AG08396 (cell line): Measurements from ENCODE around the gene RNFT2.

Experiments used
- DNase-seq: peaks from one replicate; pipeline ENCODE4 v3.0.0; 2012; ENCODE audit warnings: low spot score, mixed read lengths

RNFT2 gene

DNA sequence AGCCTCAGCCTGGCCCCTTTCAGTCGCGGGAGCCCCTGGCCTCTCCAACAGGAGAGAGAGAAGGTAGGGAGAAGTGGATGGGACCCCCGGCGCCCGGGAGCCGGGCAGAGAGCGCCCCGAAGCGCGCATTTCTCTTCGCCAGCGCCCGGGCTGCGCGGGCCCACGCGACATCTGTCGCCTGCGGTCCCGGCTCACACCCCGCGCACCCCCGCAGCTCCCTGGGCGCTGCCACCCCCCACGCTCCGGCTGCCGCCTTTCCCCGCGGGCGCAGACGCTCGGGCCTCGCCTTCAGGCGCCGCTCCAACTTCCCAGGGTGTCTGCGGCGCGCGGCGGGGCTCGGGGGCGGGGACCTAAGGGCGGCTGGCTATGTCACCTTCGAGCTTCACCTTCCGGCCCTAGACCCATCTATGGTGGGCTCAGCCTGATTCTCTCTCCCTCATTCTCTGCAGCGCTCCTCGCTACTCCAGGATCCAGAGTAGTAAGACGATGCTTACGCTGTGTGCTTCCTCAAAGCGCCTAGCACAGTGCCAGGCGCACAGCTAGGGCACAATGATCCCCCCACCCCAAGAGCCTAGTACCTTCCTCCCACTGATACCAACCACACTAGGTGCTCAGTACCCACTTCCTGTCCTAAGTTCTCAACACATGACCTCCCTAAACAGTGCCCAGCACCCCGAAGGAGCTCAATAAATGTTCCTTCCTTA, 141.5 kb downstream of the RNFT2 start:
- no peak for DNase-seq

DNA sequence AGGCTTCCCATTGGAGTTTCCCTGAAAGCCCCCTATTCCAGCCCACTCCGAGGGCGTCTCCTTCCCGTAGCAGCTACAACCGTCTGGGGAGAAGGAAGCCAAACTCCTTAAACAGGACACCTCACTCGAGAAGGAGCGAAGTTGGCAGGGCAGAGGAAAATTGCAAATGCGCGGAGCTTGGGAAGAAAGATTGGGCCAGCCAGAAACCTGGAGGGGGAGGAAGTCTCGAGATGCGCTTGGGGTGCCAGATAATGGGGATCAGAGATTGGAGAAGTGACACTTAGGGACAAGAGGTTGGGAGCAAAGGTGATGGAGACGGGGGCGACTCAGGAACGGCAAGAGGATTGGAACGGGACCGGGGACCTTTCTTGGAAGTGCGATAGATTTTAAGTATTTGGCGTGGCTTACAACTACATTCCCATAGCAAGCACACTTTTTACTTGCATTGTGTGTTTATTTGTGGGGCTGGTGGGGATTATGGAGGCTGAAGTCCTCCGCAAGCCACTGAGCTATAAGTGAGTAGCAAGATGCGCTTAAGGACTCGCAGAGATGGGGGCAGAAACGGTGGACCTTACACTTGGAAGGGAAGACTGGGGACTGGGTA, 142.2 kb downstream of the RNFT2 start:
- no peak for DNase-seq

DNA sequence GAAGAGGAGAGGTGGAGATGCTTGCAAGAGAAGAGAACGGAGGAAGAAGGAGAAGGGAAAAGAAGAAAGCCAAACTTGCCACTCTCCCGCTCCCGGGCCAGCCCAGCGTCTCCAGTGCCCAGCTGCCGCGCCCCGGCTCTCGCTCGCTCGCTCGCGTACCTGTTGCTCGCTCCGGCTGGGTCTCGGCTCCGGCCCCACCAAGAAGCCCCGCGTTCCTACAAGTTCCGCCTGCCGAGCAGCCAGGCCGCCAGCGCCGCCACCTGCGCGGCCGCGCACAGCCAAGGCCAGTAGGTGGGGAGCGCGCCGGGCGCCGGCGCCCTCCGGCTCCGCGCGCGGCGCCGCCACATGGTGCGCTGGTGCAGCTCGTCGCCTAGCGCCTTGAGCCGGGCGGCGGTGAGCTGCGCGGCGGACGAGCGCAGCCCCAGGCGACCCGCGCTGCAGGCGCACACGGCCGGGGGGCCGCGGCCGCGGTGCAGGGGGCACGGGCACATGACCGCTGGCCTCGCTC, 142.8 kb downstream of the RNFT2 start:
- peak; percentile 68 for DNase-seq

DNA sequence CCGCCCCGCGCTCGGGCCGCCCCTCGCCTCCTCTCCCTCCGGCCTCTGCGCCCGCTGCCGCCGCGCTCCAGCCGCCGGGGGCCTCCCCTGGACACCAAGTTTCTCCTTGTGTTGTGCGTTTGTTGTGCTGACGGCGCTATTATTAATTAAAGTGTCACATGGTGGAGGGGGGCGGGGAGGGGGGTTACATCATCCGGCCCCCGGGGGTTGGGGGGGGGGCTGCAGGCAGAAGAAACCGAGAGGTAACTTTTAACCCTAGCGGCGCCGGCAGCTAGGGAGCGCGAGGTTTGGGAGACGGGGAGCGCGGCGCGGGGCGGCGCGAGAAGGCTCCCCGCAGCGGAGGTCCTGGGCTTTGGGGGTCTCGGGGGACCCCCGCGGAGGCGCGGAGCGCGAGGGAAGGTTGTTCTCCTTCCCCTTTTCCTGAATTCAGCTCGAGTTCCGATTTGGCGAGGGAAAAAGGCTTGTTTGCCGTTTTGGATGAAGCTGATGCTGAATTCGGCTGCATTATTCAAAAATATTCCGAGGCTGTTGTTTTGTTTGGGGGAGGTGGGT, 143.3 kb downstream of the RNFT2 start, which contains the start of gene HRK:
Gene HRK (minus strand): TSS at position 117 of the 552 bp plus-strand sequence. CDS start 134 bp downstream, outside the sequence.
- DNase-seq: peak; percentile 48

DNA sequence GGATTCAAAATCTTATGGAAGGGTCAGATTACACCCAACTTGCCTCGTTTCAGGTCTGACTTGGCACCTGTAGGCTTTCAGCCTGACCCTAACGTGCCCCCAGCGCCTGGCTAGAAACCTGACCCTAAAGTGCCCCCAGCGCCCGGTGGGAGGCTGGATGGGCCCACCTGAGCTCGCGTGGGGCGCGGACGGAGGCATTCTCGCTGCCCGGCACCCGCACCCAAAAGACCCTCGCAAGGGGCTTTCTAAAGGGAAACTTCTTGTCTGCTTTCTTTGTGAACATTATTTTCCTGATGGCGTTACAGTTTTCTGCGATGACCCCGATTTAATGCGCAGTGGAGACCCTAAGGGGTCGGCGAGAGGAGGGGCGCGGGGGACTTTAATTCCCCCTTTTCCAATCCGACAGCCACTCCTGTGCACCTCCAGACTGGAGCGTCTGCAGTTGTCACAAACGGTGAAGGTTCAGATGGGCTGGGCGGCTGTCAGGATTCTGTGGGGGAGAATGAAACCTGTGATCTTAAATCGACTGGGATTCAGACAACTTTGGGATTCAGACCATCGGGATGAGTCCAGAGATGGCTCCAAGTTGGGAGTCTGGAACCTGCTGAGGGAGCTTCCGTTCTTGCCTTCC, 143.9 kb downstream of the RNFT2 start:
- DNase-seq: no peak

DNA sequence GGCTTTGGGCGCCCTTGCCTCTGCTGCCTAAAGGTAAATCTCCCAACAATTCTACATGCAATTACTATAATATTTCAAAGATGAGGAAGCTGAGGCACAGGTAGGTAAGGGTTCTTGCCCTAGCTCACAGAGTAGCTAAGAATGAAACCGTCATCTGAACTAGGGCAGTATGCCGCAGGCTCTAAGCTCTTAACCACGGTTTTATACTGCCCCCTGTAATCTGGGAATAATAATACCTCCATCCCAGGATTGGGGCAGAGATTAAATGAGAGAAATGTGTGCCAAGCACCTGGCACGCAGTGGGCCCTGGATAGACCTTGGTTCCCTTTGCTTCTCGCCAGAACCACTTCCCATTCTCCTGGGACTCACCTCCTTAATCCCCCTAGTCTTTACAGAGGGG, 144.6 kb downstream of the RNFT2 start:
- DNase-seq: peak; percentile 71

DNA sequence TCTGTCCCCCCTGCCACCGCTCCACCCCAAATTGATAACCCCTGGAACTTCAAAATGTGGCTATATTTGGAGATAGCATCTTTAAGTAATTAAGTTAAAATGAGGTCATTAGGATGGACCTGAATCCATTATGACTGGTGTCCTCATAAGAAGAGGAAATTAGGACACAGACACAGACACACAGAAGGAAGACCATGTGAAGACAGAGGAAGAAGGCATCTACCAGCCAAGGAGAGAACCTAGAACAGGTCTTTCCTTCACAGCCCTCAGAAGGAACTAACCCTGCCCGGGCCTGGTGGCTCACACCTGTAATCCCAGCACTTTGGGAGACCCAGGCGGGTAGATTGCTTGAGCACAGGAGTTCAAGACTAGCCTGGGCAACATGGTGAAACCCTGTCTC, 146.8 kb downstream of the RNFT2 start:
- no peak for DNase-seq

DNA sequence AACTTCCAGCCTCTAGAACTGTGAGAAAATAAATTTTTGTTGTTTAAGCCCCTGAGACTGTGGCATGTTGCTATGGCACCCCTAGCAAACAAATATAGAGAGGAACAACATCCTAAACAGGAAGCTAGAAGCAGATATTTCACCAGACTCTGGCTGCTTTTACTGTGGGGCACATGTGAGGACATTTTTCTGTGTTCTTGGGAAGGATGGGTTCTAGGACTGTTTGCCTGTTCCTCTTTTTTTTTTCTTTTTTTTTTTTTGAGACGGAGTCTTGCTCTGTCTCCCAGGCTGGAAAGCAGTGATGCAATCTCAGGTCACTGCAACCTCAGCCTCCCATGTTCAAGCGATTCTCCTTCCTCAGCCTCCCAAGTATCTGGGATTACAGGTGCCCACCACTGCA, 147.4 kb downstream of the RNFT2 start:
- DNase-seq: no peak

DNA sequence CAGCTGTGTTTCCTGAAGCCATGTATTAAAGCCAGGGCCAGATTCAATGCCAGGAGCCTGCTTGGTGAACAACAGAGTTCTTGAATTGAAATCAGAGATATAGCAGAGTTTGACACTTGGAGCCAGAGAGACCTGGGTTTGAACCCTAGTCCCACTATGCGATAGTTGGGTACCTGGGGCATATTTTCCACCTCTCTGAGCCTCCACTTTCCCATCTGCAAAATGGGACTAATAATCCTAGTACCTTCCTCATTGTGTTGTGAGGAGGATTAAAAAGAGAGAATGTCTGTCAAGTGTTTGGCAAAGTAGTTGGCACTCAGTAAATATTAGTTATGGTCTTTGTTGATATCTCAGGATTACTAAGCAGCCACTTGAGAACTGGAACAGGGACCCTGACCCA, 149.1 kb downstream of the RNFT2 start:
- no peak for DNase-seq

DNA sequence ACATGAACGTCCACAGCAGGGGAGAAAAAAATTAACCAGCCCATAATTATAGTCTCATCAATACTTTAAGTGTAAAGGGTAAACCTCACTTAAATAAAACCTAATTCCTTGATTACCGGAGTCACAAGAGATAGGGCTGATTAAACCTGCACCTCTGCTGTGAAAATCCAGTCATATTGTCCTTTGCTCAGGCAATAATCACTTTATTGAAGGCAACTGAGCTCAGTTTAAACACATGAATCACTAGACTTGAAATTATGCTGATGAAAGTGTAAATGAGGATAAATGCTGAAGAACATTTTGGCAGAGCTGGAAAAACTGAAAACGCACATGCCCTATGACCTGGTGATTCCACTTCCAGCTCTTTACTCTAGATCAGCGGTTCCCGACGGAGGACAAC, 149.8 kb downstream of the RNFT2 start:
- DNase-seq: no peak

DNA sequence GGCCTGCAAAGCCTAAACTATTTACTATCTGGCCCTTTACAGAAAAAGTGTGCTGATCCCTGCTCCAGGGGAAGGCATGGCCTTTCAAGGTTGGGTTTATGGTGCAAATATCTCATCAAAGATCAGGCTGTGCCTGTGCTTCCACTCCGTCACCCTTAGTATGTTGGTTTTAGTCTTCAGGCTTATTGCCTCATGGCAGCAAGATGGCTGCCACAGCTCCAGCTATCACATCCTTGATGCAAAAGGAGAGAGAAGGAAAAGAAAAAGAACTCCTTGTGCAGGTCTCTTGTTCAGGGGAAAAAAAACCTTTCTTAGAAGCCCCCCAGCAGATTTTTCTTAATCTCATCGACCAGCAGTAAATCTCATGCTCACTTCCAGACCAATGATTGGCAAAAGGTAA, 152.2 kb downstream of the RNFT2 start:
- DNase-seq: no peak

DNA sequence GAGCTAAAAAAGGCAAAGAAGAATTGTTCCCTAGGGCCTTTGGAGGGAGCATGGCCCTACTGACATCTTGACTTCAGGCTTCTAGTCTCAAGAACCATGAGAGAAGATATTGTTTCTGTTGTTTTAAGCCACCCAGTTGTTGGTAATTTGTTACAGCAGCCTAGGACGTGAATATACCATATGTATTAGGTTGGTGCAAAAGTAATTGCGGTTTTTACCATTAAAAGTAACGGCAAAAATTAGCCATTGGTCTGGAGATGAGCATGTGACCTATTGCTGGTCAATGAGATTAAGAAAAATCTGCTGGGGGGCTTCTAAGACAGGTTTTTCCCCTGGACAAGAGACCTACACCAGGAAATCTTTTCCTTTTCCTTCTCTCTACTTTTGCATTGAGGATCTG, 152.9 kb downstream of the RNFT2 start:
- no peak for DNase-seq

DNA sequence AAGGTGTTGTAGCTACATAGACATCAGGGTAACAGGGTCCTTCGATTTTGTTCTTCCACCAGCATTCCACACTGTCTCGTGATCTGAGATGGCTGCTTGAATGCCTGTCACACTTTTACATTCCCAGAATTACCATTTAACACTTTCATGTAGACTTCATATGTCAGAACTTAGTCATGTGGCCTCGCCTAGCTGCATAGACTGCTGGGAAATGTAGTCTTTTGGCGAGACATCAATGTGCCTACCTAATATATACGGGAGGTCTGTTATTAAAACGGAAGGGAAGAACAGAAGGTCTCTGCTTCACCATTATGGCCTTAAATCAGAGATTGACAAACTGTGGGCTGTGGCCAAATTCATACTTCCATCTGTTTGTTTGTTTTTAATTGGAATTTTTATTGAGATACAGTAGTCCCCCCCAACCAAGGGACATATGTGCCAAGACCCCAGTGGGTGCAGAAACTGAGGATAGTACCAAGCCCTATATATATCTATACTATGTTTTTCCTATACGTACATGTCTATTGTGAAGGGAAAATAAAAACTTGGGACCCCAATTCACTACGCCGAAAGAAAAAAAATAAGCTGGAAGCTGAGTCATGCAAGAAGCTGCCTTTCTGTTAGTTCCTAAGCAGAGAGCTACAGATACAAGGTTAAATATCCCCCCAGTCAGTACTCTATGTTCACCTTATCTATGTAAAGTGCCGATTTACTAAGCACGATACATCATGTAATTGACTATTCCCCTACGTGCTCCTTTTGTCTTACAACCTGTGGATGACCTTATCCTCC, 154.4 kb downstream of the RNFT2 start:
- no peak for DNase-seq

DNA sequence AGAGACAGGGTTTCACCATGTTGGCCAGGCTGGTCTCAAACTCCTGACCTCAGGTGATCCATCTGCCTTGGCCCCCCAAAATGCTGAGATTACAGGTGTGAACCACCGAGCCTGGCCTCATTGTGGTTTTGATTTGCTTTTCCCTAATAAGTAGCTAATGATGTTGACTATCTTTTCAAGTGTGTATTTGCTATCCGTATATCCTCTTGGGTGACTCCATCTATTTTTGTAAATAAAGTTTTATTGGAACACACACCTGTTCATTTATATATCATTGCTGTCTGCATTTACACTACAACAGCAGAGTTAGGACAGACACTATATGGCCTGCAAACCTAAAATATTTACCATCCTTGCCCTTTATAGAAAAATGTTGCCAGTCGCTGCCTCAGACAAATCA, 156.8 kb downstream of the RNFT2 start:
- DNase-seq: no peak

DNA sequence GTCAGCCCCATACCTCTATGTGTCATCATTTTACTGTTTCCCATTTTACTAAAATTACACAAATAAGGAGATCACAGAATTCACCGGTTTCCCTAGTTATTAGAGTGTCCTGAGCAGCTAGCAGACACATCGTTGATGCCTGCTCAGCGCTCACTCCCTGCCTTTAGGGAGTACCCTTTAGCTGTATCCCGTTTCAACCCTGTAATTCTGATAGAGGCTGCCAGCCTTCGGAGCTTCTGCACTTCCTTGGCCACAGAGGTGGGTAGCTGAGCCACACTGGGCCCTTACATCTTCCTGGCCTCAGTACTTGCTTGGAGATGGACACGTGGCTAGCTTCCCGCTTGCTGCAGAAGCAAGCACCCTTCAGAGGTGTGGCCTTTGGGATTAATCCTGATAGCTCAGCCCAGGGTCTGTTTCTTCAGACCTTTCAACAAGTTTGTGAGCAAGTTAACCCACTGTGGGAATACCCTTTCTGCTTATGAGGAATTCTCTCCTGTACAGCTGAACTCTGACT, 158.4 kb downstream of the RNFT2 start:
- no peak for DNase-seq

DNA sequence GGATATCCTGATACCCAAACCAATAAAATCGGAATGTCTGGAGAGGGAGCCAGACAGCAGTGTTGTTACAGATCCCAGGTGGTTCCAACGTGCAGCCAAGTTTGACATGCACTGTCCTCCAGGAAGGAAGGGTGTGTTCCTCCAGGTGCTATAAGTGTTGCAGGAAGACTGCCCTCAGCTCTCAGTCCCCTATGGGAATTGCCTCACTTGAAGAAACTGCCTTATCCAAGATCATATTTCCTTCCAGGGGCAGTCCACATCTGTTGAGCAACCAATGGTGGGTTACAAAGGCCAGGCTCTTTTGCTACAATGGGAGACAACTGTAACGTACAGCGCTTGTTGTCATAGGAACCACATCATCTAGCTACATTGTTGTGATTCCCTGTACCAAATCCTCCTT, 159.4 kb downstream of the RNFT2 start:
- no peak for DNase-seq

DNA sequence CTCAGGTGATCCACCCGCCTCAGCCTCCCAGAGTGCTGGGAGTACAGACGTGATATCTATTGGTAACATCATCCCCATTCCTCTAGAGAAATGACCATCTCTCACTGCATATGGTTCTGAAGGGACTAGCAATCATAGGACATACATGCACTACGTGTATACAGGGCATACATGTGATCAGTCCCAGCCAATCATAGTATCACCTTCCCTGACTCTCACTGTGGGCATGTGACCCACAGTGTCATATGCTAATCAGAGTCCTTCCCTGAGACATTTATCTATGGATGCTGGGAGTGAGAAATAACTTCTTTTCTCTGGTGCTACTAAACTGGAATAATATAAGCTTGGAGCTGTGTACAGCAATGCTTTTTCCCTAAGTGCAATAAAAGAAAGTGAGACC, 160.6 kb downstream of the RNFT2 start:
- no peak for DNase-seq

DNA sequence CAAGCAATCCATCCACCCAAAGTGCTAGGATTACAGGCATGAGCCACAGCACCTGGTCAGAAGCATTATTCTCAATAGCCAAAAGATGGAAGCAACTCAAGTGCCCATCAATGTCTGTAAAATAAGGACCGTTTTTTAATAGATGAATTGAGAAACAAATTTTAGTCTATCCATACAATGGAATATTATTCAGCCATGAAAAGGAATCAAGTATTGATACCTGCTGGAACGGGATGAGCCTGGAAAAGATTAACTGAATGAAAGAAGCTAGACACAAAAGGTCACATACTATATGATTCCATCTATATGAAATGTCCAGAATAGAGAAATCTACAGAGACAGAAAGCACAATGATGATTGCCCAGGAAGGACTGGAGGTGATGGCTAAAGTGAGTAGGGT, 163.5 kb downstream of the RNFT2 start:
- no peak for DNase-seq
